Measurements from ENCODE around the gene C11orf54. TPM values are rescaled to one million over a fixed set of nuclear protein-coding genes. Genes with fewer than 3 reads are reported as not detected.
"Not testable (repeated sequence)": the region's sequence is repeated elsewhere in the genome, so short reads cannot be mapped to it uniquely, and the experiment has no call there.

Gene C11orf54
- polyA plus RNA-seq, 3 donors = 8.3 to 23.6 (median 14.1) TPM

DNA sequence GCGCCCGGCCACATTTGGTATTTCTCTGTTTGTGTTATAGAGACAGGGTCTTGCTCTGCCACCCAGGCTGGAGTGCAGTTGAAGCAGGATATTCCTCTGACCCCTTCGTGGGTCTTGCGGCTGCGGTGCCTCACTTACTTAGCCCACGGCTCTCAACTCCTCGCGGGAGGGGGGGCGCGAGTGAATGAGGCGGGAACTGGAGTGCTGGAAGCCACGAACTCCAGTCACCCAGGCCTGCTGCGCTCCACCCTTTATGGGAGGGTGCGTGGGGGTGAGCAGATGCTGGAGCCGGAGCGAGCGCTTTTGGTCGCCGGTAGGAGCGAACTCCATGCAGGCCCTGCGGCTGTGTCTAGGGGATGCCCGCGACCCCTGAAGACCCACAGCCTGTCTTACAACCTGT, 1.8 kb downstream of the C11orf54 start:
- Histone ChIP-seq H3K4me3 (replicated peaks in 1 of 3; ENCODE audit: low read depth in 2 of 3, low read length in 3 of 3) (no peak overlapping the region), H3K9ac (ENCODE audit: insufficient read depth, low read length, poor library complexity, severe bottlenecking) (no peak overlapping the region), H3K36me3 (replicated peaks in 1 of 2; ENCODE audit: control insufficient read depth in 1 of 2, insufficient read depth in 2 of 2, low read length in 2 of 2) (peaks cover 15 to 23% of the 10 kb centered on the region in 2 donors), H2AFZ (ENCODE audit: insufficient read depth, low read depth, low read length, poor library complexity, severe bottlenecking) (no peak overlapping the region), H3K27ac (ENCODE audit: low read depth in 1 of 2, low read length in 2 of 2) (no peak overlapping the region), H3K4me1 (ENCODE audit: control insufficient read depth in 1 of 2, insufficient read depth in 2 of 2, low read length in 2 of 2) (peaks cover 31 to 33% of the 10 kb centered on the region in 2 donors), H4K20me1 (ENCODE audit: insufficient read depth, low read length) (peaks cover 23% of the 10 kb centered on the region), H3K79me2 (ENCODE audit: insufficient read depth, low read length) (peaks cover 58% of the 10 kb centered on the region), H3K9me3 (replicated peaks in 1 of 2; ENCODE audit: control insufficient read depth in 1 of 2, insufficient read depth in 1 of 2, low read length in 2 of 2) (no peaks in the 10 kb centered on the region), H3K27me3 (ENCODE audit: control insufficient read depth in 2 of 2, insufficient read depth in 2 of 2, low read length in 2 of 2) (no peaks in the 10 kb centered on the region), H3K4me2 (replicated peaks; ENCODE audit: extremely low read depth, low read length, poor library complexity, severe bottlenecking) (no peak overlapping the region)
- H3K4me1 Mint-ChIP-seq = peaks cover 39% of the 10 kb centered on the region
- TF ChIP-seq CTCF (IDR thresholded peaks at IDR 0.05) = no peak
- no peak overlapping the region for H3K4me3 Mint-ChIP-seq
- peaks cover 18 to 24% of the 10 kb centered on the region in 2 donors for H3K36me3 Mint-ChIP-seq
- peaks cover 0 to 5% (median 0%) of the 10 kb centered on the region in 7 donors for H3K9me3 Mint-ChIP-seq
- H3K27me3 Mint-ChIP-seq (ENCODE audit: low read depth in 3 of 3) = peaks cover 0 to 2% (median 0%) of the 10 kb centered on the region in 3 donors
- WGBS (ENCODE audit: insufficient coverage) = 94% methylated on average over 11 of the region's 23 CpGs
- H3K27ac Mint-ChIP-seq = peak overlapping the region in 1 of 7 donors; percentile 58
- intact Hi-C loops (cut with micrococcal nuclease) = loop anchor here (5.0 to 10.0 kb wide), 4 partner anchors 39 to 548 kb away; partner anchors contain the start of genes MED17 (in 2 of the 2) and SLC36A4 (in 2 of the 2)
- no peak for DNase-seq

GRCh38 chr11:93744669-93745004, 3.2 kb downstream of the C11orf54 start:
- H4K20me1 ChIP-seq (ENCODE audit: insufficient read depth, low read length) = peaks cover 9% of the 10 kb centered on the region
- no peak overlapping the region for H3K9ac ChIP-seq (ENCODE audit: insufficient read depth, low read length, poor library complexity, severe bottlenecking)
- WGBS (ENCODE audit: insufficient coverage) = 81% methylated on average over 4 of the region's 7 CpGs
- no peak overlapping the region for H2AFZ ChIP-seq (ENCODE audit: insufficient read depth, low read depth, low read length, poor library complexity, severe bottlenecking)
- H3K27ac Mint-ChIP-seq = peak overlapping the region in 1 of 7 donors; percentile 6
- H3K4me3 ChIP-seq (replicated peaks in 1 of 3; ENCODE audit: low read depth in 2 of 3, low read length in 3 of 3) = no peak overlapping the region
- intact Hi-C loops (cut with micrococcal nuclease) = loop anchor here (5.0 to 10.0 kb wide), 4 partner anchors 38 to 550 kb away; partner anchors contain the start of genes MED17 (in 2 of the 2) and SLC36A4 (in 2 of the 2)
- peaks cover 44% of the 10 kb centered on the region for H3K79me2 ChIP-seq (ENCODE audit: insufficient read depth, low read length)
- H3K4me2 ChIP-seq (replicated peaks; ENCODE audit: extremely low read depth, low read length, poor library complexity, severe bottlenecking) = no peak overlapping the region
- H3K9me3 ChIP-seq (replicated peaks in 1 of 2; ENCODE audit: control insufficient read depth in 1 of 2, insufficient read depth in 1 of 2, low read length in 2 of 2) = no peaks in the 10 kb centered on the region
- H3K4me1 ChIP-seq (ENCODE audit: control insufficient read depth in 1 of 2, insufficient read depth in 2 of 2, low read length in 2 of 2) = peaks cover 19 to 20% of the 10 kb centered on the region in 2 donors
- no peak for DNase-seq
- peaks cover 26% of the 10 kb centered on the region for H3K4me1 Mint-ChIP-seq
- peaks cover 3 to 11% of the 10 kb centered on the region in 2 donors for H3K36me3 ChIP-seq (replicated peaks in 1 of 2; ENCODE audit: control insufficient read depth in 1 of 2, insufficient read depth in 2 of 2, low read length in 2 of 2)
- no peak for TF ChIP-seq CTCF (IDR thresholded peaks at IDR 0.05)
- no peaks in the 10 kb centered on the region for H3K27me3 ChIP-seq (ENCODE audit: control insufficient read depth in 2 of 2, insufficient read depth in 2 of 2, low read length in 2 of 2)
- H3K27me3 Mint-ChIP-seq (ENCODE audit: low read depth in 3 of 3) = peaks cover 0 to 2% (median 0%) of the 10 kb centered on the region in 3 donors
- H3K36me3 Mint-ChIP-seq = peaks cover 12 to 23% of the 10 kb centered on the region in 2 donors
- no peak overlapping the region for H3K27ac ChIP-seq (ENCODE audit: low read depth in 1 of 2, low read length in 2 of 2)
- H3K4me3 Mint-ChIP-seq = no peak overlapping the region
- peaks cover 0 to 5% (median 0%) of the 10 kb centered on the region in 7 donors for H3K9me3 Mint-ChIP-seq

DNA sequence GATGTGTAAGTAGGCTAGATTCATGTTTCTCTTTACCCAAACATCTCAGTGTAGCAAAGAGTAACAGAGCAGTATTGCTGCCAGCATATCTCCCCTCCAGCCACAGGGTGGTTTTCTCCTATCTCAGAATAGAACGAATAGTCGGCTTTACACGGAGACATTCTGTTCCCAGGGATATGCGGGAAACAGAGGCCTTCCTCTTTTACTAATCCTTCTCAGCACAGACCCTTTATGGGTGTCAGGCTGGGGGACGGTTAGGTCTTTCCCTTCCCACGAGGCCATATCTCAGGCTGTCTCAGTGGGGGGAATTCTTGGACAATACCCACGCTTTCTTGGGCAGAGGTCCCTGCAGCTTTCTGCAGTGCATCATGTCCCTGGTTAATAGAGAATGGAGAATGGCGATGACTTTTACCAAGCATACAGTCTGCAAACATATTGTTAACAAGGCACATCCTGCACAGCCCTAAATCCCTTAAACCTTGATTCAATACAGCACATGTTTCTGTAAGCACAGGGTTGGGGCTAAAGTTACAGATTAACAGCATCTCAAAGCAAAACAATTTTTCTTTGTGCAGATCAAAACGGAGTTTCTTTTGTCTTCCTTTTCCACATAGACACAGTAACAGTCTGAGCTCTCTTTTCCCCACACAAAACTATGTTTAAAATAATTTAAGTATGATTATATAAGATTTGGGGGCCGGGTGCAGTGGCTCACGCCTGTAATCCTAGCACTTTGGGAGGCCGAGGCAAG, 3.7 kb downstream of the C11orf54 start:
- H3K27me3 ChIP-seq (ENCODE audit: control insufficient read depth in 2 of 2, insufficient read depth in 2 of 2, low read length in 2 of 2); H3K4me2 ChIP-seq (replicated peaks; ENCODE audit: extremely low read depth, low read length, poor library complexity, severe bottlenecking); H3K9me3 ChIP-seq (replicated peaks in 1 of 2; ENCODE audit: control insufficient read depth in 1 of 2, insufficient read depth in 1 of 2, low read length in 2 of 2); H3K27me3 Mint-ChIP-seq (ENCODE audit: low read depth in 3 of 3); H3K9me3 Mint-ChIP-seq; H3K4me3 Mint-ChIP-seq; H3K9ac ChIP-seq (ENCODE audit: insufficient read depth, low read length, poor library complexity, severe bottlenecking); H4K20me1 ChIP-seq (ENCODE audit: insufficient read depth, low read length); H2AFZ ChIP-seq (ENCODE audit: insufficient read depth, low read depth, low read length, poor library complexity, severe bottlenecking); DNase-seq; H3K4me3 ChIP-seq (replicated peaks in 1 of 3; ENCODE audit: low read depth in 2 of 3, low read length in 3 of 3); H3K27ac ChIP-seq (ENCODE audit: low read depth in 1 of 2, low read length in 2 of 2): not testable (repeated sequence)
- Mint-ChIP-seq H3K27ac (peak overlapping the region in 1 of 7 donors; percentile 6), H3K36me3 (peaks cover 12 to 22% of the 10 kb centered on the region in 2 donors), H3K4me1 (peaks cover 21% of the 10 kb centered on the region)
- intact Hi-C loops (cut with micrococcal nuclease) = loop anchor here in 1 of 2 donors (10.0 kb wide), 2 partner anchors 70 to 550 kb away; partner anchors contain the start of gene SLC36A4
- Histone ChIP-seq H3K4me1 (ENCODE audit: control insufficient read depth in 1 of 2, insufficient read depth in 2 of 2, low read length in 2 of 2) (peaks cover 13 to 14% of the 10 kb centered on the region in 2 donors), H3K36me3 (replicated peaks in 1 of 2; ENCODE audit: control insufficient read depth in 1 of 2, insufficient read depth in 2 of 2, low read length in 2 of 2) (peaks cover 3 to 11% of the 10 kb centered on the region in 2 donors), H3K79me2 (ENCODE audit: insufficient read depth, low read length) (peaks cover 39% of the 10 kb centered on the region)
- no CpG with 5 or more reads among the region's 12 CpGs for WGBS (ENCODE audit: insufficient coverage)

Data from CD14-positive monocyte (primary cell).